SK-N-SH treated with all-trans-retinoic acid at 6 μM for 48 hours (cell line): ENCODE results near the gene CABP4.

Source experiments
- ATAC-seq: fragments of 200-7000 bp; cut with Tn5 transposase; 3 replicates; pipeline ENCODE4 v1.9.1; 2020; ENCODE audit warnings: mild to moderate bottlenecking, moderate library complexity
- ARNTL ChIP-seq: fragments of 450-650 bp; formaldehyde crosslinking; IDR thresholded peaks from 2 replicates; pipeline ENCODE4 v1.5.0; 2020; ENCODE audit warnings: low read depth, mild to moderate bottlenecking, moderate library complexity, borderline replicate concordance
- BACH2 ChIP-seq: fragments of 250-450 bp; sonication (Bioruptor Pico); IDR thresholded peaks from 2 replicates; pipeline ENCODE4 v1.9.0; 2021; ENCODE audit warnings: mild to moderate bottlenecking, borderline replicate concordance
- CREB5 ChIP-seq: fragments of 250-450 bp; sonication (Bioruptor Pico); IDR thresholded peaks from 2 replicates; pipeline ENCODE4 v1.5.1; 2020; ENCODE audit warnings: low read depth, mild to moderate bottlenecking, moderate library complexity
- CSDC2 ChIP-seq: fragments of 250-450 bp; sonication (Bioruptor Pico); IDR thresholded peaks from 2 replicates; pipeline ENCODE4 v1.5.0; 2020; ENCODE audit warnings: mild to moderate bottlenecking, moderate library complexity
- CSRNP3 ChIP-seq: fragments of 250-450 bp; sonication (Bioruptor Pico); IDR thresholded peaks from 2 replicates; pipeline ENCODE4 v1.5.1; 2021; ENCODE audit warnings: mild to moderate bottlenecking, moderate library complexity
- ESRRG ChIP-seq: fragments of 250-450 bp; sonication (Bioruptor Pico); IDR thresholded peaks from 2 replicates; pipeline ENCODE4 v1.6.1; 2021; ENCODE audit warnings: mild to moderate bottlenecking
- GLIS3 ChIP-seq: fragments of 250-450 bp; sonication (Bioruptor Pico); IDR thresholded peaks from 2 replicates; pipeline ENCODE4 v1.5.0; 2020; ENCODE audit warnings: mild to moderate bottlenecking, moderate library complexity
- ISL1 ChIP-seq: fragments of 250-450 bp; sonication (Bioruptor Pico); IDR thresholded peaks from 2 replicates; pipeline ENCODE4 v2.1.2; 2022; ENCODE audit warnings: mild to moderate bottlenecking, moderate library complexity
- OSR1 ChIP-seq: fragments of 250-450 bp; sonication (Bioruptor Pico); IDR thresholded peaks from 2 replicates; pipeline ENCODE4 v1.8.0; 2022; ENCODE audit warnings: moderate library complexity, mild to moderate bottlenecking, inconsistent platforms
- PATZ1 ChIP-seq: fragments of 250-450 bp; sonication (Bioruptor Pico); IDR thresholded peaks from 2 replicates; pipeline ENCODE4 v1.8.0; 2020; ENCODE audit warnings: mild to moderate bottlenecking, moderate library complexity, borderline replicate concordance
- POU6F1 ChIP-seq: fragments of 250-450 bp; sonication (Bioruptor Pico); IDR thresholded peaks from 2 replicates; pipeline ENCODE4 v1.8.0; 2021; ENCODE audit warnings: low read depth, mild to moderate bottlenecking, moderate library complexity, borderline replicate concordance
- PPARA ChIP-seq: fragments of 250-450 bp; sonication (Bioruptor Pico); IDR thresholded peaks from 2 replicates; pipeline ENCODE4 v1.5.0; 2020; ENCODE audit warnings: mild to moderate bottlenecking, borderline replicate concordance
- RARB ChIP-seq: fragments of 250-450 bp; sonication (Bioruptor Pico); IDR thresholded peaks from 2 replicates; pipeline ENCODE4 v1.8.0; 2021; ENCODE audit warnings: mild to moderate bottlenecking, moderate library complexity
- TCF4 ChIP-seq: fragments of 250-450 bp; sonication (Bioruptor Pico); IDR thresholded peaks from 2 replicates; pipeline ENCODE4 v1.8.0; 2021; ENCODE audit warnings: mild to moderate bottlenecking, moderate library complexity, borderline replicate concordance
- TSHZ2 ChIP-seq: fragments of 250-450 bp; sonication (Bioruptor Pico); IDR thresholded peaks from 2 replicates; pipeline ENCODE4 v1.5.0; 2020; ENCODE audit warnings: mild to moderate bottlenecking, moderate library complexity
- ZC3H10 ChIP-seq: fragments of 250-450 bp; sonication (Bioruptor Pico); IDR thresholded peaks from 2 replicates; pipeline ENCODE4 v1.5.1; 2021; ENCODE audit warnings: mild to moderate bottlenecking, moderate library complexity
- ZFP3 ChIP-seq: fragments of 250-450 bp; sonication (Bioruptor Pico); IDR thresholded peaks from 2 replicates; pipeline ENCODE4 v1.5.0; 2020; ENCODE audit warnings: mild to moderate bottlenecking, moderate library complexity
- ZFP30 ChIP-seq: fragments of 450-650 bp; formaldehyde crosslinking; IDR thresholded peaks from 2 replicates; pipeline ENCODE4 v1.5.0; 2022; ENCODE audit warnings: mild to moderate bottlenecking, moderate library complexity
- ZNF565 ChIP-seq: fragments of 450-650 bp; formaldehyde crosslinking; conservative IDR thresholded peaks from 2 replicates; pipeline ENCODE4 v1.5.0; 2020; ENCODE audit warnings: low read depth, mild to moderate bottlenecking, moderate library complexity
- ZNF70 ChIP-seq: fragments of 450-650 bp; formaldehyde crosslinking; IDR thresholded peaks from 2 replicates; pipeline ENCODE4 v1.5.0; 2020; ENCODE audit warnings: mild to moderate bottlenecking, moderate library complexity
- ZNF8 ChIP-seq: fragments of 450-650 bp; formaldehyde crosslinking; IDR thresholded peaks from 2 replicates; pipeline ENCODE4 v1.5.0; 2020; ENCODE audit warnings: mild to moderate bottlenecking, moderate library complexity

Gene CABP4

GRCh38 chr11:67420147-67420645, 35.0 kb upstream of the CABP4 start:
- TF ChIP-seq TCF4 (no peak), CREB5 (CRISPR knock-in tag) (no peak), CSDC2 (CRISPR knock-in tag) (no peak), PPARA (CRISPR knock-in tag) (no peak), ZNF8 (CRISPR knock-in tag) (no peak), POU6F1 (CRISPR knock-in tag) (no peak), GLIS3 (CRISPR knock-in tag) (no peak), PATZ1 (no peak), CSRNP3 (CRISPR knock-in tag) (no peak), ARNTL (CRISPR knock-in tag) (no peak), OSR1 (CRISPR knock-in tag) (no peak), ZNF70 (no peak), ZC3H10 (no peak), RARB (CRISPR knock-in tag) (no peak), ESRRG (CRISPR knock-in tag) (no peak), ISL1 (CRISPR knock-in tag) (no peak), ZFP30 (CRISPR knock-in tag) (no peak), BACH2 (CRISPR knock-in tag) (no peak), ZFP3 (CRISPR knock-in tag) (no peak), ZNF565 (no peak)
- no peak for ATAC-seq

- TF ChIP-seq CSDC2 (CRISPR knock-in tag), result no peak
- no peak for TF ChIP-seq TSHZ2 (CRISPR knock-in tag)
- no peak for TF ChIP-seq GLIS3 (CRISPR knock-in tag)
- TF ChIP-seq BACH2 (CRISPR knock-in tag), result no peak
- no peak for TF ChIP-seq OSR1 (CRISPR knock-in tag)
- no peak for TF ChIP-seq ZNF8 (CRISPR knock-in tag)
- TF ChIP-seq ZNF565, result no peak
- peak; percentile 47; the same call in 1 of the 2 replicates for TF ChIP-seq ZFP3 (CRISPR knock-in tag)
- peak; percentile 93 for ATAC-seq
These were observed 34.3 kb upstream of the CABP4 start for GRCh38 chr11:67420646-67421429.
